Measurements from ENCODE around the gene NOTCH2NLA.
"Not testable (repeated sequence)": the region's sequence is repeated elsewhere in the genome, so short reads cannot be mapped to it uniquely, and the experiment has no call there.

Gene NOTCH2NLA

DNA sequence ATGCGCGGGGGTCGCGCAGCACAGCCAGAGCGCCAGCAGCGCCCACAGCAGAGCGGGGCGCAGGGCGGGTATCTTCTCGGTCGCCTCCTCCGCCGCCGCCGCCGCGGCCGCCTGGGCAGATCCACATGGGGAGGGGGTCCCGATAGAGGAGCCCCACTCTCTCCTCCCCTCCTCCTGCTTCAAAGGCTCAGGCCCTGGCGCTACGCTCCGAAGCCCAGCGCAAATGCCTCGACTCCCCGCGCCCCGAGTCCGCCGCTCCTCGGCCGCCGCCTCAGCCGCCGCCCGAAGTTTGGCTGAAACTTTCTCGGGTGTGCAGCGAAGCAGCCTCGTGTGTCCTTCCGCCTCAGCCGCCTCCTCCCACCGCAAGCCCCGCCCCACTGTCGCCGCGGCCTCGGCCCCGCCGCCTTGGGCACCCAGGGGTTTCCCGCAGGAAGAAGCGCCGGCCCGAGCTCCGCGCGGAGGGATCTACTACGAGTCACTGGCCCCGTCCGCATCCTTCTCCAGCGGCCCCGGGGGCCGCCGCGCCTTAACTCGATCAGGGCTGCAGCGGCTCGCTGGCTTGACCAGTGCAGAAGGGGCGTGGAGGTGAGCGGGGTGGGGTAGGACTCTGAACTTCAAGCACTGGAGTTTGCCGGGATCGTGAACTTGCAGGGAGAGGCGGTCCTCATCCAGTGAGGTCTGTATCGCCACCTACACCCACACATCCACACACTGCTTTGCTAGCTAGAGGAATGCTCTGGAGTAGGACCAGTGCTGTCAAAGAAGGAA lies at the start of gene NOTCH2NLA:
NOTCH2NLA (minus strand) TSS at position 312 of the 768 bp plus-strand sequence. CDS start 39,684 bp downstream, outside the sequence.
- DNase-seq = peak; percentile 27 to 56

DNA sequence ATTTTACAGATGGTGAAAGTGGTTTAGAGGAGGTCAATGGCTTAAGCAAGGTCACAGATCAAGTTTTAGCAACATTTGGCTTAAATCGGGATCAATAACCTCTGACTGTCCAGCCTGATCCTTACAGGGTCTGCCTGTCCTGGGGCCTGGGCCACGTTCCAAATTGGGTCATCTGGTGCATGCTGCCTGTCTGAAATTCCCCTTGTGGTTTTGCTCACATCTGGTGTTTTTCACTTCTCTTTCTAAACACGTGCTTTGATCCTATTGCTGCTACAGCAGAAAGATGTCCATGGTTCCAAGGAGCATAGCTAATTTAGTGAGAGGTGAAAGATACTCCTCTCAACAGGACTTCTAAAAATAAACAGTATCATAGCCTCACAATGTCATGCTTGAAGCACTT lies 49.5 kb upstream of the NOTCH2NLA start:
- not testable (repeated sequence) for DNase-seq

DNA sequence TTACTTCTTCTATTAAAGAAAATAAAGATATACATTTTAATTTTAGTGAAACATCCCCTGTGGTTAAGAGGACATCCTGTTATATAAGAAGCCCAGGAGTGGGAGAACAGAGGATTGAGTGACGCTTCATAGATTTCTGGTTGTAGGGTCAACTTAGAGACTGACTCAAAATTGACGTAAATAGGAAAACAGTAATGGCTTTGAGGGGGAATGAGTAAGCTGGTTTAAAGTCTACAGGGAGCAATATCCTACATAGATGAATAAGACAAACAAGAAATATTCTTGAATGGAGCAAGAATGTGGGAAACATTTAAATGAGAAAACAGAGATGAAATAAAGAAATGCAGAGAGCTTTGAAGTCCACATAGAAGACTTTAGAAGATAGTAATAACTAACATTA lies 48.3 kb upstream of the NOTCH2NLA start:
- not testable (repeated sequence) for DNase-seq

DNA sequence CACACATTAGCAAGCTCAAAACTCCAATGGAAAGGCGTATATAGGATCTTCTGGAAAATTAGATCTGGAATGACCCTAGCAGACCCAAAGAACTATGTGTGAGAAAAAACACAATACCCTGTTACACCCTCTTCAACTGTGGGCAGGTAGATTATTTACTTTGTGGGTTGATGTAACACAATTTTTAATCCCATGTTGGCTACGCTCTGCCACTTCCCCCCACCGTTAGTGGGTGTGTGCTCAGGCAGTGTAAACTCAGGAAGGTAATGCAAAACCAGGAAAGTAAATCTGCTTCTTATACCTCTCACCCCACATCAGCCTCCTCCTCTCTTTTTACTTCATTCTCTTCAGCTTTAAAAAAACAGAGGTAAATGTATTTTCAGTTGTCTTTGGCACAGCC lies 45.3 kb upstream of the NOTCH2NLA start:
- DNase-seq = not testable (repeated sequence)

DNA sequence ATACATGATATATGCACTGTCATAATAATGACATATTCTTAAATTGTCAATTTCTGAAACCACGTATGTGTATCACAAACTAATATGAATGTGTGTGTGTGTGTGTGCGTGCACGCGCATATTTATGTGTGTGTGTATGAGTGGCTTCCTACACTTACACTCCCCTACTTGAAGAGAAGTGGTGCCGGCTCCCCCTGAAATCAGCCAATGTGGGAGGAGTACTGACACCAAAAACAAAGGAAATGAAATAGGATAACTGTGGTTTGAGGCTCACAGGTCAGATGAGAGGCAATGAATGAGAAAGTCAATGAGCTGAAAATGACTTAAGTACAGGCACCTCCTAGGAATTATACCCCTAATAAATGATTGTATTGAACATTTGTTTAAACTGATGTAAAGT lies 44.4 kb upstream of the NOTCH2NLA start:
- DNase-seq = not testable (repeated sequence)

DNA sequence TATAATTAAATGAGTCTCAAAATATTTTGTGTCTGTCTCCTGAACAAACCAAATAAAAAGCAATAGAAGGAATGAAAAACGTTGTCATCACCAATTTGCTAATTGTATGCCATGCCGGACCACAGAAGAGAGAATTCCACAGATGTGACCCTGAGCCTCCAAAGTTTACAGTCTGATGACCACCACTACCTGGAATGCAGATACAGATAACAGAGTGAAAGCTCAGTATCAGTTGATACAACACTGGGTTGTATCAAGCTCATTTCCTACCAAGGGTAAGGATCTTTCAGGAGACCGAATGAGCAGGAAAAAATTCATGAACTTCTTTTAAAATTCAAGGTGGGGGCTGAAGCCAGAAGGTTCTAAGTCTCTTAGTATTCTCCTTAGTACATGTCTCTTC lies 43.9 kb upstream of the NOTCH2NLA start:
- not testable (repeated sequence) for DNase-seq

DNA sequence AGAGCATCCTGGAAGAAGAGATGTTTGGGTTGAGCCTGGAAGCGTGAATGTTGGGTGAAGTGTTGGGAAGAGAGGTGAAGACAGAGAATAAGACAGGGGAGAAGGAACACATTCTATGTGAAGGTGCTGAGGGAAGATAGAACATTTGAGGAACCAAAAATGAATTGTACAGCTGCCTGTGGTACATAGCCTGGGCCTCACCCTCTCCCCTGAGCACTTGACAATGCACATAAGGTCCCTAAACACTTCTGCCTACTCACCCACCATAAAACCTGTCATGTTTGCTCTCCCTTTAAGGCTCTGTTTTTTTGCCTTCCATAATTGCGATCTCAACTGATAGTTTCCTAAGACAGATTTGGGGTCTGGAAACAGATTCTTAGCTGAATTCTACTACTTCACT lies 43.2 kb upstream of the NOTCH2NLA start:
- not testable (repeated sequence) for DNase-seq

DNA sequence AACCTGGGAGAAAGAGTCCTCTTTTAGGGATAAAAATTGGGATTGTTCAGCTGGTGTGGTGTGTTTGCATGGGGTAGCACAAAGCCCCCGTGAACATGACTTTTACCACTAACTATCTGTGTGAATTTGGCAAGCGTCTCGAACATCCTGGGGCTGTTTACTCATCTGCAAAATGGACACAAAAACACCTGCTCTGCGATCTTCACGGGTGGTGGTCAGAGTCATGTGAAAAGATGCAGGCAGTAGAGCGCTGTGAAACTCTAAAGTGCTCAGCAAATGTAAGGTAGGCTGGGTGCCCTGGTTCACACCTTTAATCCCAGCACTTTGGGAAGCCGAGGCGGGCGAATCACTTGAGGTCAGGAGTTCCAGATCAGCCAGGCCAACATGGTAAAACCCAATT lies 41.3 kb upstream of the NOTCH2NLA start:
- not testable (repeated sequence) for DNase-seq

DNA sequence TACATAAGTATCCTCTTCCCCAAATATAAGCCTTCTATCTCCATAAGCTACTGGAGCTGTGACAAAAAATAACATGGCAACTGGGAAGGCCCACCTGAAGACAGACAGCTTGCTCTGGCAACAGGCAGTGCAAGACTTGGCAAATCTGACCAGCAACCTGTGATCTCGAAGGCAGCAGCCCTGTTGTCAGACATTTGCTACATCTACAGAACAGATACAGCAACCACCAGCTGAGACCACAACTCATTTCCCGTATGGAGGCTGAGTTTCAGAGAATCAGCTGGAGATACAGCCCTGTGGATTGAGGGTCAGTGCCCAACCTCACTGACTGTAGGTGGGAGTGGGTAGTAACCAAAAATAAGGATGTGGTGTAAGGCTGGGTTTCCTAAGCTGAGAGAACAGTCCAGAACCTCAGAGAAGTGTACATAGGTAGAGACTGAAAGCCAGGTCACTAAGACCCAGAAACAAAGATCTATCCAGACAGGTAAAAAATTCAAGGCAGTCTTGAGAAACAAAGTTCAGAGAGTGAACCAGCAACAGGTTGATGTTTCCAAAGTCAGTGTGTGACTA lies 37.4 kb upstream of the NOTCH2NLA start:
- not testable (repeated sequence) for DNase-seq

DNA sequence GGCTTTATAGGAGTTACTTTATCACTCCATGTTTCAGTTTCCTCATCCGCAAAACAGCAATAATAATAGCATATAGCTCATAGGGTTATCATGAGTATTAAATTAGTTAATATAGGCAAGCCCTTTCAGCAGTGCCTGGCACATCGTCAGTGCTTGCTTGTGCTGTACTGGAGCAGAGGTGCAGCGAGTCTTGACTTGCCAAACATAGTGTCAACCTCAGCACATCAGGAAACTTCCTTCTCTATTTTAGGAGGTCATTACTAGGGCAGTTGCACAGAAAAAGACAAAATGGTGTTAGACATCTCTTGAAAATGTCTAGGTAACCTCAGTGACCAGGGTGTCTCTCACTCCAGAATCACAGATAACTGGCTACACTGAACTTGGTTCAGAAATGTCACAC lies 35.9 kb upstream of the NOTCH2NLA start:
- not testable (repeated sequence) for DNase-seq

DNA sequence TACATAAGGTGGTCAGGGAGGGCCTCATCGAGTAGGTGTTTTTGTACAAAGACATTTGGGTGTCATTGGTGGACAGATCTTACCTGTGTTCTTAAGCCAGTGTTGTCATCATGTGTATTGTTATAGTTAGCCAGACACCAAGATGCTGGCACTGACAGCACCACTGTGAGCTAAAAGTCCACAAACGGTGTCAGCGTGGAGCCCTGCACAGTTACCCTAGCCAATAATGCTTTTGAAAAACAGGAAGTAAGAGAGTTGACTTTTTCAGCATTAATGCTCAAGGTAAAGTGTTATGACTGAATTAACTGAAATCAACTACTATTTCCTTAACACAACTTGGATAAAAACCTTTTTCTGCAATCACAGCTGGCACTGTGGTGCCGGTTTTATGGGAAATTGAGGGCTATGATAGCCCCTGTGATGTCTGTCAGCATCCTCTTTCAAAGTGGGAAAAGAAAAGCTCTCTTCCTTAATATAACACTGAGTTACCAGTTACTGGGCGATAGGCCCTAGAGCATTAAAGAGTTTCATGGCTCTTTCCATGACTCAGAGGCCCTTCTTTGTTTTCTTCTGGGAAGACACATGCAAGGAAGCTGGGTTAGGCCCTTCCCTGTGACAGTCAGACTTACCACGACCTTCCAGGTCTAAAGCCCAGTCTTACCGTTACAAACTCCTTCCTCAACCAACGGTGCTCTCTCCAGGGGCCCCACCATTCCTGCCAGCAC lies 31.3 kb upstream of the NOTCH2NLA start:
- DNase-seq = not testable (repeated sequence)

DNA sequence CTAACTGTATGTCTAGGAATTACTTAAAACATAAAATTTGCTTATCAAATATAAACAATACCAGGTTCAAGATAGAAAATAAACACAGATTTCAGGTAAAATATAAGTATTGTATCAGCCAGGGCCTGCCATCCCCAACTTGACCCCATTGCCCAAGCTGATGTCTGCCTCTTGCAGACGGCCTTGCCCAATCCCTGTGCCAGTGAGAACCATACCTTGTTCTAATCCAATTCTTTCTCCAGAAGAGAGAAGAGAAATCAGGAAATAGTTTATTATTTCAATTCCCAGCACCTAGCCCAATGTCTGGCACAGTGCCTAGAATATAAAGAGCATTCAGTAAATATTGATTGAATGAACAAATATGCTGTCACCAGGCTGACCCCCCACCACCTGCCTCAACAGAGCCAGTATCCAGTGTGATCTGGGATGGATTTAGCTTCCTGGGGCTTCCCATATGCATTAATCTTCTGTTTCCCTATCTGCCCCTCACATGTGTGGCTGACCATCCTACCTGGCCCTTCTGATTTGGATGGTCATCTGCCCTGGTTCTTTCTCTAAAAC lies 29.3 kb upstream of the NOTCH2NLA start:
- DNase-seq = not testable (repeated sequence)

DNA sequence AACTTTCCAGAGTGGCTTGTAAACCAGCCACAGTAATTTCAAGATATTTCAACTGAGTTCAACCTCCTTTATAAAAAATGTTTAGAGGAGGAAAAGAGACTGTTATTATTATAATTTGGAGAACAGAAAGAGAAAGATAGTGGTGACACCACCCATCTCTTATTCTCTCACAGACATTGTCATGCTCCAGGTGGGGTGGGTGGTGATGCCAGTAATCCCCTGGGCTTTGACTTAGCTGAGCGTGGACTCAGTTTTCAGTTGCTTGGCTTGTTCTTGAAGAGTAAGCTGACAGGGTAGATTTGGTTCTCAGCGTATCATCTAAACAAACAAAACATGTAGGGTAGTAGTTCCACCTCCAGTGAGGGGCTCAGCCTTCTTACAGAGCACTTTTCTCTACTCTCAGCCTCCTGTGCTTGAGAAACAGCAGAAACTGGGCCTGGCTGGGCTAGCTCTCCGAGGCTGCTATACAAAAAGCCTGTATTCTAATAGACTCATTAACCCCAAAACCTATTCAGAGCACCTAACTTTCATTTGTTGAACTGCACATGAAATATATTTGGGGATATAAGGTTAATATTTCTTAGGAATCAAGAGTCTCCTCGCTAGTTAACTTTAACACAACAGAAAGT lies 25.9 kb upstream of the NOTCH2NLA start:
- DNase-seq = not testable (repeated sequence)

DNA sequence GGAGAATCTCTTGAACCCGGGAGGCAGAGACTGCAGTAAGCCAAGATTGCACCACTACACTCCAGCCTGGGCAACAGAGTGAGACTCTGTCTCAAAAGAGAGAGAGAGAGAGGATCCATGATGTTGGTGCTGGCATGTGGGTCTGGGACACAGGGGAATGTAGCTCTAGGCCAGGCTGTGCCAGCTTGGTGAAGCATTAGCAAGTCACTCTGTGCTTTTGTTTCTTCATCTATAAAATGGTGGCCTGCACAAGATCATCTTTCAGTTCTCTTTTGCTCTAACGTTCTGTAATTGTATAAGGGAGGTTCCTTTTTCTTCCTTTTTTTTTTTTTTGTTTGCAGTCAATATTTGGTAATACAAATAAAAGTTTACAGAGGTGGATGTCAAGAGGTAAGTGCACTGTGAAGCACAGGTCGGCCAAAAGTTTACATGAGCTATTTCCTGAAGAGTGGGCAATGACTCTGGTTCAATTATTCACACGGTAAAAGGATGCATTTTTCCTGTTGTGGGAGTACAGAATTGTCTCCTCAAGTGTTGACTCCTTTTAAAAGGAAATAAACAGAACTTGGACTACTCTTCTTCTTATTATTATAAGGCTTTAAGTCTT lies 24.5 kb upstream of the NOTCH2NLA start:
- not testable (repeated sequence) for DNase-seq

DNA sequence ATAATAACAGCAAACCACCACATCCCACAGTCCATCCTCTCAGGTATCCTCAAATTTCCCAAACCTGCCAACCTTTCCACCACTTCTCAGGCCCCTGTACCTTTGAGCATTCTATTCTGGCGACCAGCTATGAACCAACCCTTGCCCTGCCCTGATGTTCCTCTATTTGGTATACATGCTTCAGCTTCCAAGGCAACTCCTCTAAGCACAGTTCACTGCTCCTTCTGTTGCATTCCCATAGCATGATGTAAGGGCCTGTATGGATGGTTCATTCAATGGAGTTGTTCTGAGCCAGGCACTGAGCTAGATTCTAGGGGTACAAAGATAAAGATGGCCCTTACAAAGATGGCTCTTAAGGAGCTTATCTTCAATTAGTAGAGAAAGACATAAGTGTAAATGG lies 22.7 kb upstream of the NOTCH2NLA start:
- DNase-seq = not testable (repeated sequence)

DNA sequence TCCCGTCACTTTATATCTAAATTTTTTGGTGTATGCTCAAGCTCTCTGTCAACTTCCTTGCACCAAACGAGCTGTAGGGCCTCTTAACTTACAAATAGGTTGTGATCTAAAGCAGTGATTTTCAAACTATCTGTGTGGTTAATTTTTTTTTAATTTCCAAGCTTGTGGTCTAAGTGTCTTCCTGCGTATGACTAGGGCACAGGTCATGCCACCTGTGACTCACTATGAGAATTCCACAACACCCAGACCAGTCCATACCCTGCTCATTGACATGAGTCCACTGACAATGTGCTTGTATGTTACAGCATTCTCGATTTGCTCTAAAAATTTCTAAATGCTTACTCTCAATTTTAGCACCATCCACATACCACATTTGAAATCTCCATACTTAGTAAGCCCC lies 19.8 kb upstream of the NOTCH2NLA start:
- DNase-seq = not testable (repeated sequence)

DNA sequence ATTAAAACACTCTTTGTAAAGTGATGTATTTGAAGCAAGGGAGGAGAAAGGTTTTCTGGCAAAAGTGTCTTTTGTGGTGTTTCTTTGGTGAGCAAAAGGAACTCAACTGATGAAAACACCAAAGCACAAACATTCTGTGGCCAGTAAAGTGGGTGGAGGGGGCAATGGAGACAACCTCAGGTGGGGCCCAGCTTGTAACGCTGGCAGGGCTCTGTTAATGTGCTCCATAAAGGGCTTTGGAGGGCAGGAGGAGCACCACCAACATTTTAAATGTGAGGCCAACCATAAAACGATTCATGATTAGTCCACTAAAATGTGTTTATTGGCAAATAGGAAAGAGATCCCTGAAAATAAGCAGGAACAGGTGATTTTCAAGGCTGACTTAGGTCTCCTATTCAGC lies 7.8 kb upstream of the NOTCH2NLA start:
- not testable (repeated sequence) for DNase-seq

DNA sequence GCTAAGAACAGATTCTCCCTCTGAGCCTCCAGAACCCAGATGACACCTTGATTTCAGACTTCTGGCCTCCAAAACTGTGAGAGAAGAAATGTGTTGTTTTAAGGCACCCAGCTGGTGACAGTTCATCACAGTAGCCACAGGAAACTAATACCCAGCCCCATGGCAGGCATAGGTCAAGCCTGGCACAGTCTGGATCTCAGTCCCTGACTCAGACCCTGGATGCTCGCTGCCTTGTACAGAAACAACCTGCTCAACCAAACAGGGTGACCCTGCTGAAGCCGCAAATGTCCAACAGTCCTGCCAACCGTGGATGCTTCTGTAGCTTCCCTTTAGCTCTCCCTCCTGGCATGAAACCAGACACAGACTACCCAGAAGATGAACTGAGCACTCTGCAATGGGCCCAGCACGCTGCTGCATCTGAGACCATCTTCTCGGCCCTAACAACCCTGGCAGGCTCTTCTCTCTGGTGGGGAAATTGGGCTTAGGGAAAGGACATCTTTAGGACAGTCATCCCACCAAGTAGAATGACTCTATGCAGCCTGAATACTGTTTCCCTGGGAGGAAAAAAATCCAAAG lies 7.3 kb upstream of the NOTCH2NLA start:
- not testable (repeated sequence) for DNase-seq

DNA sequence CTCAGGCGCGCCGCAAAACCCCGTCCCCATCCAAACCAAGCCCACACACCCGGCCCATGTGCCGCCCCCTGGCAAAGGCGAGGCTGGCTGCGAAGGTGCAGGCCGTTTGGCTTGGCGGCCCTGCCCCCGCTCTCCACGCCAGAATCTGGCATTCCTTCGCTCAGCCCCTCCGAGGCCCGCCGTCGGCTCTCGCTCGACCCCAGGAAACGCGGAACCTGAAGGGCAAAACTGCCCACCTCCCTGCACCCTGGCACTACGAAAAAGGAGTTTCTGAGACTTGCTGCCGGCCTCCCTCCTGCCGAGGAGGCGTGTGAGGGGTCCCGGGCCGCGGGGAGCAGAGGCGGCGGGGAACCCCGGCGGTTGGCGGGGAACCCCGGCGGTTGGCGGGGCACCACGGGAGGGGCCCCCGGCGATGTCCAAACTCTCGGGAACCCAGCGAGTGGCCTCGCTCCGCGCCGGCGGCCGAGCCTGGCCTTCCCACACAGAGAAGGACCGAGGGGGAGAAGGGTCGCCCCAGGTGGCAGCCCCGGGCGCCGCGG lies 608 bp downstream of the NOTCH2NLA start:
- DNase-seq = peak in 1 of 2 donors; percentile 4

DNA sequence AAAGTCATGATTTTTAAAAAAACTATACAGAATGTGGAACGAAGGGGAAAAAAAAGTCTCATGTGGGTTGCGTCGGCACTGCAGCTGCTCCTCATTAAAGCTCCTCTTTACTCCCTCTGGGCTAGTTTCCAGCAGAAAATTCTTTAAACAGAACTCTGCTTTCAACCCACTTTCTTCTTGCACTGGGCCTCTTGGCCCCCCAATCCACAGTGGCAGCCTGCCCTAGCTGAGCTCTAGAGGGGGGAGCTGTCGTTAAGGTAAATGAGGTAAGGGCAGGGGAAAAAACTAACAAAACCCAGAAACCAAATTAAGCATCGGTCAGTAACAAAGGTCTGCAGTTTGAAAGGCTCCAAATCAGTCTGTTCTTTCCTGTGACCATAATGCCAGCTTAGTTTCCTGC lies 54.3 kb downstream of the NOTCH2NLA start:
- not testable (repeated sequence) for DNase-seq

DNA sequence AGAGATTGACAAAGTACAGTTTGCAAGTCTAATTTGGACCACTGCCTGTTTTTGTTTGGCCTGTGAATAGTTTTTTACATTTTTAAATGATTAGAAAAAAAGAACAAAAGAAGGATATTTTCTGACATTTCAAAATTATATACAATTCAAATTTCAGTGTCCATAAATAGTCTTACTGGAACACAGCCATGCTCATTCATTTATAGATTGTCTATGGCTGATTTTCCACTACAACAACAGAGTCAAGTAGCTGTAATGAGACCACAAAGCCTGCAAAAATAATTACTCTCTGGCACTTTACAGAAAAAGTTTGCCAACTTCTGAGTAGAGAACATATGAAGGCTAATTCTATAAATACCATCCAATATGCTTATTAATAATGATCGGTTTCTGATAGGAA lies 61.1 kb downstream of the NOTCH2NLA start:
- not testable (repeated sequence) for DNase-seq

DNA sequence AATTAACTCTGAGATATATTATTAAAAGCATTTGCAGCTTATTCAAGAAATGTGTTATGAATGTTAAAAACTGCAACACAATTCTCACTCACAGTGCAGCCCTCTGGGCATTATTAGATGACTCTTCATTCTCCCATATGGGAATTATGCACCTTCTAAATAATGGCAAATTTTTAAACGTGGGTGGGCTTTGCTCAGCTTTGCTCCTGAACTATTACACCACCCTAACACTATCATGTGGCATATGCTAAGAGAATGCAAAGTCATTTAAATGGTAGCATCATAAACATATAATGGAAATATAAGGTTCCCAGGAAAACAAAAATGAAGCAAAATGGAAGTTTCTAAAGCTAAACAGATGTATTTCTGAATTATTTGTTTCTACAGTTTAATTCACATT lies 61.5 kb downstream of the NOTCH2NLA start:
- not testable (repeated sequence) for DNase-seq
